Right lobe of liver (tissue), 6 donors: ENCODE data around the gene FNIP2. TPM values are rescaled to one million over a fixed set of nuclear protein-coding genes. Genes with fewer than 3 reads are reported as not detected.

ENCODE experiments used
- ATAC-seq, 4 donors: fragments of 200-7000 bp; cut with Tn5 transposase; one replicate each; pipeline ENCODE4 v1.9.1; 2020; ENCODE audit warnings: mild to moderate bottlenecking in 4 of 4, moderate library complexity in 4 of 4
- DNase-seq, 3 donors: peaks; one replicate each; pipeline ENCODE4 v3.0.0-alpha.2; 2020
- H3K27ac ChIP-seq, 3 donors: fragments of 200-600 bp; one replicate each; pipeline ENCODE4 v1.8.0; 2022
- H3K27me3 ChIP-seq, 2 donors: fragments of 200-600 bp; one replicate each; pipeline ENCODE4 v1.8.0; 2022
- H3K36me3 ChIP-seq, 4 donors: fragments of 200-600 bp; sonication (generic) in 1 of 4; one replicate each; pipeline versions ENCODE4 v1.5.1 to v1.8.0; 2017 to 2022; ENCODE audit warnings: control low read depth in 1 of 4
- H3K4me1 ChIP-seq, 4 donors: fragments of 200-600 bp; sonication (generic) in 1 of 4; one replicate each; pipeline versions ENCODE4 v1.5.1 to v1.8.0; 2017 to 2022; ENCODE audit warnings: control low read depth in 1 of 4
- H3K4me3 ChIP-seq, 3 donors: fragments of 200-600 bp; one replicate each; pipeline ENCODE4 v1.8.0; 2022
- H3K9me3 ChIP-seq, 4 donors: fragments of 200-600 bp; sonication (generic) in 1 of 4; one replicate each; pipeline versions ENCODE4 v1.5.1 to v1.8.0; 2017 to 2022; ENCODE audit warnings: control low read depth in 1 of 4
- CTCF ChIP-seq, 4 donors: fragments of 200-600 bp in 3 of 4; fragments of 450-650 bp in 1 of 4; IDR thresholded peaks; one replicate each; pipeline versions ENCODE4 v1.5.1 to v1.8.0; 2016 to 2022; ENCODE audit warnings: antibody characterized with exemption in 4 of 4, mild to moderate bottlenecking in 2 of 4
- POLR2A ChIP-seq: fragments of 450-650 bp; IDR thresholded peaks from one replicate; pipeline ENCODE4 v1.6.1; 2017; ENCODE audit warnings: antibody characterized with exemption, mild to moderate bottlenecking
- WGBS: methylation state at CpG from one replicate; pipeline ENCODE4 v1.1.6; 2018; ENCODE audit warnings: low coverage, low lambda C conversion rate; ENCODE audit not compliant: insufficient coverage; ENCODE audit errors: missing lambda C conversion rate; 5-methylcytosine and 5-hydroxymethylcytosine counted together
- intact Hi-C, 2 donors: fragments of 100-400 bp; cut with DNase I; formaldehyde crosslinking; loops; one replicate each; pipeline versions ENCODE4 v1.11.2 to v1.14.1; 2022
- total RNA-seq, 6 experiments: library from RNA; depleted of rRNA in 2 of 6; stranded (reverse); fragments of >200 nt in 2 of 6; fragmentation: NEBNext Ultra II Directional in 3 of 6; extraction: Animal tissue kit (Norgen Biotek cat#: 25700) in 3 of 6; gene quantifications; one replicate each; pipeline versions ENCODE4 v1.1.0 to v1.2.4, GENCODE V29; 2016 to 2023
- donor health status: DM: no; HTN: yes; CAD: no.
- donor health status: DM: no; HTN: no; CAD: no.
- donor health status: DM: no; HTN: no; CAD: no.
- donor health status: DM: no; HTN: yes; CAD: no.
- donor health status: DM: no; HTN: yes; CAD: no.

FNIP2 gene
- total RNA-seq, 6 experiments from 2014 or later, result 34.2 to 67.4 (median 37.8) TPM

DNA sequence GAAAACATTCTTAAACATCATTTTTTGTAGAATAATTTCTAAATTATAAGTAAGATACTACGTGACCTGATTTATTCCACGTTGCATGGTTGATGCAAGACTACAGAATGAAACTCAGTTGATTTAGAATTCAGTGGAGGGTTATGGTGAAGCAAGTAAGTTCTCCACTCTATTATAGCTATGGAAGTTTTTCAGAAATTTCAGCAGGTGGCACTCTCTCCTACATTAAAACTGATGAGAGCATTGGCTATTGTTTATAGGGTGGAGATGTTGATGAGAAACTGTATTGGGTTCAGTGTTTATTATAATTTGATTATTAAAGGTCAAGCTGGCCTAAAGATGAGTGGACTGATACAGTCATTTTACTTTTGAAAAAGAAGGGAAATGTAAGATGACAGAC, 88.0 kb downstream of the FNIP2 start:
- Histone ChIP-seq H3K27me3 (no peaks in the 10 kb centered on the region), H3K4me1 (peaks cover 0 to 7% (median 0%) of the 10 kb centered on the region in 4 donors), H3K27ac (no peak overlapping the region), H3K36me3 (peaks cover 0 to 18% (median 0%) of the 10 kb centered on the region in 4 donors), H3K4me3 (no peak overlapping the region), H3K9me3 (no peaks in the 10 kb centered on the region)
- TF ChIP-seq POLR2A (no peak), CTCF (IDR thresholded peaks at IDR 0.05) (peak; percentile 58 to 70 (median 62))
- intact Hi-C loops, result loop anchor here in 1 of 2 donors (5.0 kb wide), 1 partner anchor 320 kb away; no protein-coding TSS in a partner anchor
- WGBS, result 49% methylated on average over 2 of the region's 2 CpGs
- no peak for DNase-seq
- peak; percentile 72 to 89 (median 82) for ATAC-seq

DNA sequence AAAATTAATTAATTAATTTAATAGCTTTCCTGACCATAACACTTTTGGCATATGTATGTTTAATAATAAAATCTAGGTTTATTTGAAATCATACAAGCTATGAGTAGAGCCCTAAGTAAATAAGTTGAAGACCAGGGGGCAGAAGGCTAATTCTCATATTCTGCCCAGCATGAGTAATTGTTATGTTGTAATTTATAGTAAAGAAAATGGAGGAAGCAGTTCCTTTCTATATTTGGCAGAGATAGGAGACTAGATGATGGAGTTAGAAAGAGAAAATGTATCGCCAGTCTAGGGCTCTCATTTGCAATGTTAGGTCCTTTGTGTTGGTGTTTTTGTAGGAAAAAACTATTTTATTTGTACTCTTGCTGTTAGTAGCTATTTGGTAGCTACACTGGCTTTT, 89.1 kb downstream of the FNIP2 start:
- intact Hi-C loops, result loop anchor here in 1 of 2 donors (5.0 kb wide), 1 partner anchor 319 kb away; no protein-coding TSS in a partner anchor
- TF ChIP-seq POLR2A (no peak), CTCF (IDR thresholded peaks at IDR 0.05) (no peak)
- peaks cover 0 to 7% (median 0%) of the 10 kb centered on the region in 4 donors for H3K4me1 ChIP-seq

DNA sequence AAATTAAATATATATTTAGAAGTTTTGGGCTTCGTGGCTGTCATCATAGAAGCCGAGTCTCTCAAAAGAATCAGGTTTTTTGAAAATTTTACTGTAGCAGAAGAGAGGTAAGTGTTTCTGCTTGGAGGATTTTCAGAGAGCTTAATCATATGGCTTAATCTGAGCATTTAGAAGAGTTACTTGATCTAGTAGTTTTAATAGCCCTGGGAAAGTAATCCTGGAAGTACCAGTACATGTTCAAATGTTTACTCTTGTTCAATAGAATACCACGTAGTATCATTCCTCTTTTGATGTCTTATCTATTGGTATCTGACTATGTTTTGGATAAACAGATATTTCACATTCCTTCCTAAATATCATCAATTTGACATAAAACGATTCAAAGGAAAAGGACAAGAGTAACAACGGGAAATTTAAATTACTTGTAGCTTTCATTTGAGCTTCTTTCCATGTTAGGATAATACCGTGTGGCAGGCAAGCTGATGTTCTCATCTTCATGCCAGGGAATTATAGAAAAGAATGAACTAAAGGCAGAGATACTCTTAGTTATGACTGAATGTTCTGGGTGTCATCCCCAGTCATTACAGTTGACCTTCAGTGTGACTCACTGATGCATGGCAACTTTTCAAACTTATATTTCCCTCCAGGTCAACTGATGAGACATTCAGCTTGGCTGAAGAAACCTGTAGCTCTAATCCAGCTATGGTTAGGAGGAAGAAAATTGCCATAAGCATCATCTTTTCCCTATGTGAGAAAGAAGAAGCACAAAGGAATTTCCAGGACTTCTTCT, 89.8 kb downstream of the FNIP2 start:
- H3K9me3 ChIP-seq, result no peaks in the 10 kb centered on the region
- H3K4me1 ChIP-seq, result peaks cover 0 to 7% (median 0%) of the 10 kb centered on the region in 4 donors
- ATAC-seq (peak in 1 of 4 donors; percentile 64), DNase-seq (no peak)
- H3K36me3 ChIP-seq, result peaks cover 0 to 26% (median 6%) of the 10 kb centered on the region in 4 donors
- intact Hi-C loops, result loop anchor here in 1 of 2 donors (5.0 kb wide), 1 partner anchor 319 kb away; no protein-coding TSS in a partner anchor
- no peak overlapping the region for H3K4me3 ChIP-seq
- H3K27me3 ChIP-seq, result no peaks in the 10 kb centered on the region
- 74% methylated on average over 6 of the region's 6 CpGs for WGBS
- TF ChIP-seq CTCF (IDR thresholded peaks at IDR 0.05) (no peak), POLR2A (no peak)
- no peak overlapping the region for H3K27ac ChIP-seq

More for the DNA sequence above, 89.1 kb downstream of the FNIP2 start:
- ATAC-seq (no peak), DNase-seq (no peak)
- no peak overlapping the region for H3K27ac ChIP-seq
- no peaks in the 10 kb centered on the region for H3K27me3 ChIP-seq
- H3K4me3 ChIP-seq, result no peak overlapping the region
- H3K36me3 ChIP-seq, result peaks cover 0 to 21% (median 5%) of the 10 kb centered on the region in 4 donors
- H3K9me3 ChIP-seq, result no peaks in the 10 kb centered on the region
- WGBS, result 80% methylated on average over 1 of the region's 1 CpG

DNA sequence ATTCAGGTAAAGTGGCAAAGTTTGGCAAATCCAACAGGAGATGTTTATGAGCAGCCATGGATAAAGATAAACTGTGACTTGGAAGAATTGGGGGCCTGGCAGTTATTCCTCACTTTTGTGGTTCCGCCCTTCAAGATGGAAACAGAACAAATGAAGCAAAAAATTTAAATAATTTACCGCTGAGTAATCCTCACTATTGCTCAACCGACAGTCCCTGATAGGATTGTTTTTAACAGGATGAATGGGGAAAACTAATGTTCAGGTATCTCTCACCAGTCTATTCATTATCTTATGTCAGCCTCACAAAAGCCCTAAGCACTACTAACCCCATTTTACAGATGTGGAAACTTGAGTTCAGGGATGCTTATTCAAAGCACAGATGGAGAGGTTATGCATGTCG, 90.8 kb downstream of the FNIP2 start:
- no peaks in the 10 kb centered on the region for H3K9me3 ChIP-seq
- WGBS, result 88% methylated on average over 4 of the region's 4 CpGs
- no peak for TF ChIP-seq CTCF (IDR thresholded peaks at IDR 0.05)
- no peak for TF ChIP-seq POLR2A
- no peak overlapping the region for H3K27ac ChIP-seq
- no peaks in the 10 kb centered on the region for H3K27me3 ChIP-seq
- no peak overlapping the region for H3K4me3 ChIP-seq
- H3K4me1 ChIP-seq, result peaks cover 0 to 7% (median 0%) of the 10 kb centered on the region in 4 donors
- peaks cover 0 to 26% (median 6%) of the 10 kb centered on the region in 4 donors for H3K36me3 ChIP-seq
- DNase-seq, result no peak
- intact Hi-C loops, result loop anchor here in 1 of 2 donors (5.0 kb wide), 1 partner anchor 318 kb away; no protein-coding TSS in a partner anchor
- ATAC-seq, result no peak
